GM12892 (cell line): ENCODE results near the gene WAC.

Source experiments
- DNase-seq: peaks from one replicate; pipeline ENCODE4 v3.0.0; 2011; ENCODE audit not compliant: insufficient read length
- FAIRE-seq: peaks from 2 replicates; lab custom pipeline; 2011; peaks lifted over from hg19 to GRCh38; lab: Jason Lieb, UNC
- POLR2A ChIP-seq: IDR thresholded peaks from 2 replicates; pipeline ENCODE4 v1.6.1; 2011; ENCODE audit warnings: low read depth, low read length, control low read depth
- POLR2AphosphoS5 ChIP-seq: IDR thresholded peaks from 2 replicates; pipeline ENCODE4 v1.6.1; 2011; ENCODE audit warnings: low read depth, low read length, control low read depth
- TAF1 ChIP-seq: IDR thresholded peaks from 2 replicates; pipeline ENCODE4 v1.6.1; 2011; ENCODE audit warnings: low read depth, mild to moderate bottlenecking, control low read depth, low read length, borderline replicate concordance

Gene WAC

DNA sequence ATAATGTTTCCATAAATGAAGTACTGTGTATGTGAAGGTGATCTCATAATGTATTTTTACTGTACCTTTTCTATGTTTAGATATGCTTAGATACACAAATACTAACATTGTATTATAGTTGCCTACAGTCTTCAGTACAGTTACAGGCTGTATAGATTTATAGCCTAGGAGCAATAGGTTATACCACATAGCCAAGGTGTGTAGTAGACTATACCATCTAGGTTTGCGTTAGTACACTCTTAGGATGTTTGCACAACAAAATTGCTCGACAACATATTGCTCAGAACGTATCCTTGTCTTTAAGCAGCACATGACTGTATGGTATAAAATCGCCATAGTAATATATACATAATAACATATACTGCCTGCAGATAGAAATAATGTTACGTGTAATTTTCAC lies 42.9 kb downstream of the WAC start:
- no peak for TF ChIP-seq POLR2AphosphoS5
- no peak for TF ChIP-seq POLR2A
- TF ChIP-seq TAF1: no peak
- DNase-seq (no peak), FAIRE-seq (peak; percentile 46)

DNA sequence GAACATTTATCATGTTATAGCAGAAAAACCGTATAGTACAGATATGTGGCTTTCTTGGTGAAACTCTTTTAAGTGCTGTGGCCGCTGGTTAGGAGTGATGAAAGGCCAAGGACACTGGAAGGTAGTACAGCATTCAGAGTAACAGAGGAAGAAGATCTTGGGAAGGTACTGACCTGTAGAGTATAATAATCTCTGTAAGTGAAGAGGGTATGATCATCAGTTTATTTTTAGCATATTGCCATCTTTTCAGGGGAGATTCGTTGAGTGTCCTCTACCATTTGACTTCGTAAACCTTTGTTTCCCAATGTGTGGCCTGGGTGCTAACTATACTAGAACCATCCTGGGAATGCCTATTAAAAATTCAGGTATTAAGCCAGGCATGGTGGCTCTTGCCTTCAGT lies 44.6 kb downstream of the WAC start:
- FAIRE-seq (no peak), DNase-seq (no peak)
- TF ChIP-seq POLR2A (no peak), POLR2AphosphoS5 (no peak), TAF1 (no peak)

DNA sequence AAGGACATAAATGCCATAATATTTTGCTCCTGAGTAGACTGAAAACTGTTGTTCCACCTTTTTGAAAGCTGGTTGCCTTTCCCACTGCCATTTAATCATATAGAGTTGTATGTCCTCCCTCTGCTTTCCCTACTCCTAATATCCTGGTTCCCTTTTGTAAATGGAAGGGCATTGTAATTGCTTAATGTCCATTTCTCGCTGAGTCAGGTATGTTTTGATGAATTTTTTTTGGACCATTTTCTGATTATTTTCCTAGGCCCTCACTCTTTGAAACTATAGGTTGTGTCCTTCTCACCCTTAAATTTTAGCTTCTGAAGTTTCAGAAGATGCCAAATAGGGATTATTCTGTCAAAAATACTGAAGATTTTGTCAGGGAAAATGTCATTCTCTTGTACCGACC lies 45.5 kb downstream of the WAC start:
- no peak for FAIRE-seq
- DNase-seq: no peak
- no peak for TF ChIP-seq TAF1
- TF ChIP-seq POLR2AphosphoS5: no peak
- TF ChIP-seq POLR2A: no peak

DNA sequence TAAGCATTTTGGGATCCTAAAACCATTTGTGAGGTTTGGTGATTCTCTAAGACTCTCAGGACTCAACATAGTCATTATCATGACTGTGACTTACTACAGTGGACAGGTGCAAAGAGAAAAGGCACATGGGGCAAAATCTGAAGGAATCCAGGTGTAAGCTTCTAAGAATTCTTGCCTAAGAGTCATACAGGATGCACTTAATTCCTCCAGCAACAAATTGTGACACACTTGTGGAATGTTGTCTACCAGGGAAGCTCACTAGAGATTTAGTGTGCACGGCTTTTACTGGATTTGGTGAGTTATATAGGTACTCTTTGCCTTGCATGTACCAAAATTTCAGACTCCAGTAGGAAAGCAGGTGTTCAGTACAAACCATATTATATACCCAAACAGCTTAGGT lies 47.9 kb downstream of the WAC start:
- DNase-seq: no peak
- FAIRE-seq: no peak
- no peak for TF ChIP-seq POLR2AphosphoS5
- TF ChIP-seq POLR2A: no peak
- TF ChIP-seq TAF1: no peak

DNA sequence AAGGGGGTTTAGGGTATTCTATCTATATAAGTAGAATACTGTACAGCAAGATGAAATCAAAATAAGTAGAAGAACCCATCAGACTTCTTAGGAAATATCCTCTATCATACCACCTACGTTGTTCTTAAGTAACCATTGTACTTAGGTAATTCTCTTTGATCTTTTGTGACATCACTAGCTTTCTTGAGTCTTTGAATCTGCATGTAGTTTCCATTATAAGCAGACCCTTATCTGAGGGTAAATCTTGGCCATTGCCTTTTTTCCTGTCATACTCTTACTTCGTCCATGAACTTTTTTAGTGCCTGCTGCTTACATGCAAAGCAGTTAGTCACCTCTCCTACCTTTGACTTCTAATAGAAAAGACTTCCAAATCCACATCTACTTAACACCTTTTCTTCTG lies 49.0 kb downstream of the WAC start:
- FAIRE-seq: no peak
- TF ChIP-seq POLR2AphosphoS5 (no peak), POLR2A (no peak), TAF1 (no peak)
- DNase-seq: no peak

DNA sequence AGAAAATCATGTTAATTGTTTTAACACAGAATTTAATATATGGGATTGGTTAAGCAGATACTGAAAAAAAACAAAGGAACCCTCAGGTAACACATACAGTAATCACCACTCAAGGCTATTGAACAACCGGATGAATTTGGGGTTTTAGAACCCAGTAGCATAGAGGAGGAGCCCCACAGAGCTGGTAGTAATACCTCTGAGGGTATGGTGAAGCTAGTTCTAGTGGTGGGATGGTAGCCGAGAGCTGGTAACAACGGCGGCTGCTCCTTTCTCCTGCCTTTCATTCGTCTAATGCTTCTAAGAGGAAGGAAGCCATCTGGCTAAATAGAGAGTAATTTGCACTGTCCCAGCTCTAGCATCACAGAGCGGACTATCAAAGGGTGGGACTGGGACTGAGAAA lies 52.2 kb downstream of the WAC start:
- DNase-seq: no peak
- no peak for FAIRE-seq
- TF ChIP-seq POLR2A (no peak), POLR2AphosphoS5 (no peak), TAF1 (no peak)

DNA sequence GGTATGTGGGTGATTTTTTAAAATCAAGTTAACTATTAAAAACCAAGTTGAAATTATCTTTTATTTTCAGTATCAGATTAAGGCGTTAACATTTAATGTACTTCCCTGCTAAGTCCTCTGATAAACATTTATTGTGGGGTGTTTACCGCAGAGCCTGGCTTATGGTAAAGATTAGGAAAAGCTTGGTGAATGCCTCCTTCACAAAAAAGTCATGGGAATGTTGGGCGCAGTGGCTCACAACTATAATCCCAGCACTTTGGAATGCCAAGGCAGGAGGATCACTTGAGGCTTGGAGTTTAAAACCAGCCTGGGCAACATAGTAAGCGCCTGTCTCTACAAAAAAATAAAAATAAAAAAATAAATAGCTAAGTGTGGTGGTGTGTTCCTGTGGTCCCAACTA lies 53.3 kb downstream of the WAC start:
- TF ChIP-seq POLR2A: no peak
- no peak for TF ChIP-seq TAF1
- no peak for TF ChIP-seq POLR2AphosphoS5
- no peak for FAIRE-seq
- no peak for DNase-seq

DNA sequence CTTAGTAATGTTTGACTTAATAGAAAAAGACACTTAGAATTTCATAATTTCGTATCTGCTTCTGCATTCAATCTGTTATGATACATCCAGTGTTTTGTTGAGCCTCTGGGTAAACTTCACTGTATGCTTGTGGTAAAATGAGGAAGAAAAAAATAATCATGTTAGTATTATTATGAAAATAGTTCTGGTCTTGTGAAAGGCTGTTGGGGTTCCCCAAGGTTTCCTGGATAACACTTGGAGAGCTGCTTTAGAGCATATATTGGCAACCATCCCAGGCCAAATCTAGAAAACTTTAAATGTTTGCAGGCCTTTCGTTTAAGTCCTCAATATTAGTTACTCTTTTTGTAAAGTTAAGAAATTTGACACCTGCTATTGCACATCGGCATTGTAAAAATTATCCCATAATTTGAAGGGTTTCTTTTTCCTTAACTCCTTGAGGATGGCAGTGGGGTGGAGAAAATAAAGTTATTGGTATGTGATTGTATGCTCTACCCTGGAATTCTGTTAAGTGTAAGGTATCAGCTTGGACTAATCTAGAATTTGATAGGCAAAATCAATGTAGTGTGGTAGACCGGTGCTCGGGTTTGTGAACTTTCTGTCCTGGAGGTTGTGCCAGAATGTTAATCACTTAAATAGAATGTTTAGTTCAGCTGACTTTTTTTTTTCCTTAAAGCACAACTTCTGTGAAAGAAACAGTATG lies 54.5 kb downstream of the WAC start:
- no peak for TF ChIP-seq TAF1
- TF ChIP-seq POLR2A: no peak
- DNase-seq (no peak), FAIRE-seq (no peak)

DNA sequence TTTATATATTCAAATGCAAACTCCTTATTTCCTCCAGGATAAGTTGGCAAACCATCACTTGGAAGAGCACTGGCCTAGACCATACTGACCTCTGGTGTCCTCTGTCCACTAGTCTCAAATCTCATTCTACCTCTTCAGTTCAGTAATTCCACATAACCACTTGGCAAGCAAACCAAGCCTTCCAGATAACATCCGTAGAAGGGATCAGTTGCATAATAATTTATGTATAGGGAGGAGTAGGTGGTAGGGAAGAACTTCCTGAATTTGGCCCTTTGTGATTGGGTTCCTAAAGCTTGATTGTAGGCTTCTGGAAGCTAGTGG lies 55.0 kb downstream of the WAC start:
- DNase-seq (no peak), FAIRE-seq (no peak)
- TF ChIP-seq POLR2A: no peak

DNA sequence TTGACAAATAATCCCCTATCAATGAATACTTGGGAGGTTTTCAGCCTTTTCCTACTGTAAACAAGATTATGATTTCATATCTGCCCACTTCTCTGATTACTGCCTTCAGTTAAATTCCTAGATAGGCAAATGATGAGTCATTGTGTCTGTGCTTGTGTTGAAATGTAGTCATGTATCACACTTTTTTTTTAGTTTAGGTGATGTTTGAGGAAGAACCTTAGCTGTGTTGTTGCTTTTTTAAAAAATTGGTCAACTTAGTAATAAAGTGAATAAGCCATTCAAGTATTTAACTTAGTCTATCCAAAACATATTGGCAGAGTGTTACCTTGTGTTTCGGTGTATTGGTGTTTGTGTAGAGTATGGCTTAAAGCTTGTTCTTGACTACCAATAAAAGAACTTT lies 60.0 kb downstream of the WAC start:
- TF ChIP-seq TAF1 (no peak), POLR2AphosphoS5 (no peak), POLR2A (no peak)
- DNase-seq: no peak
- FAIRE-seq: no peak

DNA sequence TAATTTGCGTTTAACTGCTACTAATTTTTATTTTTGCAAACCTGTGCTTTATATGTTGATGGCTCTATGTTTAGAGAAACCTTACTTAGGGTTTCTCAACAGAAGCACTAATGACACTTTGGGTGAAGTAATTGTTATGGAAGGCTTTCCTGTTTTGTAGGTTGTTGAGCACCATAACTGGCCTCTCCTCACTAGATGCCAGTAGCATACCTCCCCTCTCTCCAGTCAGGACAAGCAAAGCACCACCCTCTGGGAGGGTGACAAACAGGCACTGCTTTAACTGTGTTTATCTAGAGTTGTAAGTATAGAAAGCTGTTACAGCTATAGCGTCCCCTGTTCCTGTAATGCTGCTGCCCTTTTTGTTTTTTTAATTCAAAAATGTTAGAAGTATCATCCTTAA lies 60.9 kb downstream of the WAC start:
- TF ChIP-seq TAF1 (no peak), POLR2A (no peak), POLR2AphosphoS5 (no peak)
- FAIRE-seq (no peak), DNase-seq (no peak)

DNA sequence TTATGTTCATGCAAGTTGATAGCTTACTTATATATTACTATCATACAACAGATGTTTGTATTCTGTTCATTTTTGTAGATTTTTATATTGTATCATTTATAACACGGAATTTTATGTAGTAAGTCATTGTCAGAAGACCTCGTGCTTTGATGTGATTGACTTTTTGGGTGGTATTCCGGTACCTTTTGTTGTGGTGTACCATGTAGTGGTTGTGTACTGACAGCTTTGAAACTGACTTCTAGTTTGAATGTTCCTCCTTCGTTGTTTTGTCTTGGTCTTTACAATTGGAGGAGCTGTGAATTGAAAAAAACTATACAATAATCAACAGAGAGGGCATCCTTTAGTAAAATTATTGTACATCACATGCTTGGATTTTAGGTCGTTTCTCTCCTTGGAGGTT lies 61.5 kb downstream of the WAC start:
- DNase-seq: no peak
- no peak for TF ChIP-seq POLR2AphosphoS5
- TF ChIP-seq POLR2A: no peak
- TF ChIP-seq TAF1: no peak
- no peak for FAIRE-seq

DNA sequence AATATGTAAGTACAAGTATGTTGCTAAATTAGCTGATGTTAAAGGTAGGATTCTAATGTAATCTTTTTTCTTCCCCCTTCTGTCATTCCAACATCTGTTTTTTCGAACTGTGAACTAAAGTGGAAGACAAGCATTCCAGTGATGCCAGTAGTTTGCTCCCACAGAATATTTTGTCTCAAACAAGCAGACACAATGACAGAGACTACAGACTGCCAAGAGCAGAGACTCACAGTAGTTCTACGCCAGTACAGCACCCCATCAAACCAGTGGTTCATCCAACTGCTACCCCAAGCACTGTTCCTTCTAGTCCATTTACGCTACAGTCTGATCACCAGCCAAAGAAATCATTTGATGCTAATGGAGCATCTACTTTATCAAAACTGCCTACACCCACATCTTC lies 62.7 kb downstream of the WAC start:
- no peak for FAIRE-seq
- DNase-seq: no peak
- TF ChIP-seq POLR2AphosphoS5 (no peak), POLR2A (no peak), TAF1 (no peak)
